GM19099 (cell line): ENCODE results near the gene ZFP36.

Source experiments
- POLR2A ChIP-seq: IDR thresholded peaks from 3 replicates; pipeline ENCODE4 v1.6.1; 2011; ENCODE audit warnings: low read depth; ENCODE audit not compliant: insufficient read length; ENCODE audit errors: extremely low read depth

The ZFP36 gene

DNA sequence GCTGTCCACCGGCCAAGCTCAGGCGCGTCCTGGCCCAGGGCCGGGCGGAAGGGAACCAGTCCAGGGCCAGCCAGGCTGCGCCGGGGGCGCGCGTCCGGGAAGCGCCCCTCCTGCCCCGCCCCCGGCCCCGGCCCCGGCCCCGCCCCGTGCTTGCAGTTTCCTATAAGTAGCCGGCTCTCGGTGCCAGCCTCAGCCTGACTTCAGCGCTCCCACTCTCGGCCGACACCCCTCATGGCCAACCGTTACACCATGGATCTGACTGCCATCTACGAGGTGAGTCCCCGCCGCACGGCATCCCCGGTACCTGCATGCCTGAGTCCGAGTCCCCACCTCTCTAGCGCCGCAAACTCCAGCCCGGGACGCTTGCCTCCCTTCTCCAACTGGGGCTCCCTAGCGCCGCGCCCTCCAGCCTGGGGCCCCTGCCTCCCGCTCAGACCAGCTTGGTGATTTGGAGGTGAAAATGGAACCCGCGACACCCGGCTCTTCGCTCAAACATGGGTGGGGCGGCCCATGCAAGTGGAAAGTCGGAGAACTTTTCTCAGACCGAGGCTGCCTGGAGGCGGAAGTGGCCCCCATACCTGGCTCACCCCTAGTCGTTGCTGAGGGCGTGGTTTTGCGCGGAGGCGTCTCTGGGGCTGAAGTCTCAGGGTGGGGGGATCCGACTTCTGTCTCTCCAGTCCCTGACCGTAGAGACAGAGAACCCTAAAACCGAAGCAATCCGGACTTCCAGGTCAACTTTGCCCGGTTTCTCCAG, at the start of gene ZFP36:
Gene ZFP36, plus strand, starts transcription at position 192 of the 754 bp plus-strand sequence. Its CDS starts 58 bp downstream, at position 250.
- TF ChIP-seq POLR2A: peak; percentile 100

GRCh38 chr19:39359026-39359425, 47.6 kb upstream of the ZFP36 start:
- no peak for TF ChIP-seq POLR2A

DNA sequence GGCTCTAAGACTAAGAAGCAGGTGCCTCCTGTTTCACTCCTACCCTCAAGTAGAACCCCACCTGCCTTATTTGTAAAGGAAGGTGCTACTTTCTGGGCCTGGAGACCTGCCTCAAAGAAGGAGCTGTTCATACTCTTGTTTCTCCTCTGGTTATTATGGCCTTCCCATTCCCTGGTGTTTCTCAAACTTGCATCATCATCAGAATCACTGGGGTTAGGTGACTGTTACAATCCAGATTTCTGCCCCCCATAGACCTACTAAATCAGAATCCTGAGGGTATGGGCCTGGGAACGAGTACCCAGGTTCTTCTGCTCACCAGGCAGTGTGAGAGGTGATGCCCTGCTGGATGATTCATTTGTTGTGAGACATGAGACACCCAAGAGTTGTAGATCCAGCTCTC, 46.0 kb upstream of the ZFP36 start:
- no peak for TF ChIP-seq POLR2A

GRCh38 chr19:39362682-39363657, 43.7 kb upstream of the ZFP36 start:
- TF ChIP-seq POLR2A: no peak

- TF ChIP-seq POLR2A: no peak
Observed at GRCh38 chr19:39363901-39364457, 42.7 kb upstream of the ZFP36 start.

DNA sequence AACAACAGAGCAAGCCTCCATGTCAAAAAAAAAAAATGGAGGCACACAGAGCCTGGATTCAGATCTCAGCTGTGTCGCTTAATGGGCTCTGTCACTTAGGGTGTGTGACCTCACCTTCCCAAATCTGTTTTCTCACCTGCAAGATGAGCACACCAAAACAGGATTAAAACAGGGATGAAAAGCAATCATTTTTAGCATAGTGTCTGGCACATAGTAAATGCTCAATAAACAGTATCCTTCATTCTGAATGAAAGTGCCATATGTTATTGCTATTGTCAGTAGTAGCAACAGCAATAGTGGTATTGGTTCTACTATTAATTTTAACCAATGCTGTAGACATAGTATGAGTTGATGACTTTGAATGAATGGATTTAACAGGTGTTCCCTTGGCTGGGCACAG, 41.1 kb upstream of the ZFP36 start:
- TF ChIP-seq POLR2A: no peak

GRCh38 chr19:39369200-39369599, 37.4 kb upstream of the ZFP36 start:
- TF ChIP-seq POLR2A: no peak

- no peak for TF ChIP-seq POLR2A
Observed at GRCh38 chr19:39370735-39371134, 35.9 kb upstream of the ZFP36 start.

- no peak for TF ChIP-seq POLR2A
Observed at GRCh38 chr19:39372047-39372802, 34.4 kb upstream of the ZFP36 start.

GRCh38 chr19:39372941-39373340, 33.7 kb upstream of the ZFP36 start:
- no peak for TF ChIP-seq POLR2A

GRCh38 chr19:39375929-39376328, 30.7 kb upstream of the ZFP36 start:
- no peak for TF ChIP-seq POLR2A

DNA sequence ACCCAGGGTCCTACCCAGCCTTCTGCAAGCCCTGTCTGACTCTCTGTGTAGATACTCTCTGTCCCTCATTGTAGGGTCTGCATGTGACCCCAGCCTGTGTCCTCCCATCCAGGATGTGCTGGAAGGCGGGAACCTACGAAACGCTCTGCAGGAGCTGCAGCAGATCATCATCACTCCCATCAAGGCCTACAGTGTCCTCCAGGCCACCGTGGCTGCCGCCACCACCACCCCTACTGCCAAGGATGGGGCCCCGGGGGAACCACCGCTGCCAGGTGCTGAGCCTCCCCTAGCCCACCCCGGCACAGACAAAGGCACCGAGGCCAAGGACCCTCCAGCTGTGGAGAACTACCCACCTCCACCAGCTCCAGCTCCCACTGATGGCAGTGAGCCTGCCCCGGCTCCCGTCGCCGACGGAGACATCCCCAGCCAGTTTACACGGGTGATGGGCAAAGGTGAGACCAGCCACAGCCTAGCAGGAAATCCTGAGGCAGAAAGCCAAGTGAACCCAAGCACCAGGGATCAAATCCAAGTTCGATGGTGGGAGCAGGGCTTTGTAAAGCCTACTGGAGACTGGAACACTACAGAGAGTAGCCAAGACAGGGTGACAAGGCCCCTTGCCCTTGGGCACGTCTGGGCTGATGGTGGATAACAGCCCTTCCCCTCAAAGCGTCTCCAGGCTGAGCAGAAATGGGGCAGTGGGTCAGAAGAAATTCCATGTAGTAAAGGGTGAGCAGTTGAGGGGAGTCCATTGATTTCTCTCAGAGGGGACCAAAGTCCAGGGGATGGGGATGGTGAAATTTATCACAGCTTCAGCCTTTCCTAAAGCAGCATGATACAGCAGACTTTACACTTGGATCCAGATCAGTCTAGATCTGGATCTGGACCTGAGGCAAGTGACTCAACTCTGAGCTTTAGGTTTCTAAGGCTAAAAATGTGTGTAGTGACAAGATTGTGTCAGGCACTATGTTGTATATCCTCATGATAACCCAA, 29.0 kb upstream of the ZFP36 start:
- no peak for TF ChIP-seq POLR2A

GRCh38 chr19:39379865-39380396, 26.7 kb upstream of the ZFP36 start:
- no peak for TF ChIP-seq POLR2A
